HL-60 (cell line): ENCODE results near the gene ITPA.

Experiments used
- POLR2AphosphoS5 ChIP-seq: IDR thresholded peaks from 2 replicates; pipeline ENCODE4 v1.6.1; 2012; ENCODE audit warnings: low read depth
- TF ChIP-seq, protein P1 (sequence below): IDR thresholded peaks from one replicate; pipeline ENCODE4 v1.5.1; 2011; ENCODE audit warnings: low read length, control low read depth, inconsistent platforms; ENCODE audit not compliant: insufficient read depth

DNA sequence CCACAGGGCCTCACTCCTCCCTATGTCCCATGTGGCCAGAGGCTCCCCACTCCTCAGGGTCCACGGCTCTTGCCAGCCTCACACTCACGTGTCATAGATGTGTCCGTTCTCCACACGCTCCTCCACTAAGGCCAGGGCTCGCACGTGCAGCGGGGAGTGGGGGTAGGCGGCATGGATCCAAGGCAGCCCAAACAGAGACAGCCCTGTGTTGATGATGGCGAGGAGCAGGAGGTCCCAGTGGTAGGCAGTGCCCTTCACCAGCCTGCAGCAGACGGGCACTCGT lies 19.4 kb downstream of the ITPA start:
- TF ChIP-seq, protein P1, sequence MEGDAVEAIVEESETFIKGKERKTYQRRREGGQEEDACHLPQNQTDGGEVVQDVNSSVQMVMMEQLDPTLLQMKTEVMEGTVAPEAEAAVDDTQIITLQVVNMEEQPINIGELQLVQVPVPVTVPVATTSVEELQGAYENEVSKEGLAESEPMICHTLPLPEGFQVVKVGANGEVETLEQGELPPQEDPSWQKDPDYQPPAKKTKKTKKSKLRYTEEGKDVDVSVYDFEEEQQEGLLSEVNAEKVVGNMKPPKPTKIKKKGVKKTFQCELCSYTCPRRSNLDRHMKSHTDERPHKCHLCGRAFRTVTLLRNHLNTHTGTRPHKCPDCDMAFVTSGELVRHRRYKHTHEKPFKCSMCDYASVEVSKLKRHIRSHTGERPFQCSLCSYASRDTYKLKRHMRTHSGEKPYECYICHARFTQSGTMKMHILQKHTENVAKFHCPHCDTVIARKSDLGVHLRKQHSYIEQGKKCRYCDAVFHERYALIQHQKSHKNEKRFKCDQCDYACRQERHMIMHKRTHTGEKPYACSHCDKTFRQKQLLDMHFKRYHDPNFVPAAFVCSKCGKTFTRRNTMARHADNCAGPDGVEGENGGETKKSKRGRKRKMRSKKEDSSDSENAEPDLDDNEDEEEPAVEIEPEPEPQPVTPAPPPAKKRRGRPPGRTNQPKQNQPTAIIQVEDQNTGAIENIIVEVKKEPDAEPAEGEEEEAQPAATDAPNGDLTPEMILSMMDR = no peak
- TF ChIP-seq POLR2AphosphoS5 = no peak
